IPS-20b (cell line): ENCODE results near the gene MESP2.

ENCODE experiments used
- H3K27ac ChIP-seq: one replicate; pipeline ENCODE4 v1.5.1; 2013; ENCODE audit warnings: low read length
- H3K27me3 ChIP-seq: 2 replicates; pipeline ENCODE4 v1.6.1; 2013; ENCODE audit warnings: mild to moderate bottlenecking, low read length, inconsistent platforms; ENCODE audit not compliant: insufficient read depth
- H3K36me3 ChIP-seq: 2 replicates; pipeline ENCODE4 v1.6.1; 2013; ENCODE audit warnings: low read depth, mild to moderate bottlenecking, inconsistent platforms, low read length, moderate library complexity; ENCODE audit not compliant: insufficient read depth
- H3K4me1 ChIP-seq: 2 replicates; pipeline ENCODE4 v1.6.1; 2013; ENCODE audit warnings: mild to moderate bottlenecking, control low read depth, inconsistent platforms, low read length, moderate library complexity; ENCODE audit not compliant: insufficient read depth
- H3K4me3 ChIP-seq: 2 replicates; pipeline ENCODE4 v1.5.1; 2013; ENCODE audit warnings: mild to moderate bottlenecking, low read length, inconsistent platforms
- H3K9ac ChIP-seq: 2 replicates; pipeline ENCODE4 v1.6.1; 2013; ENCODE audit warnings: low read depth, mild to moderate bottlenecking, inconsistent platforms, low read length, moderate library complexity
- H3K9me3 ChIP-seq: 2 replicates; pipeline ENCODE4 v1.6.1; 2013; ENCODE audit warnings: mild to moderate bottlenecking, low read depth, low read length, inconsistent platforms; ENCODE audit not compliant: insufficient read depth

Gene MESP2

DNA sequence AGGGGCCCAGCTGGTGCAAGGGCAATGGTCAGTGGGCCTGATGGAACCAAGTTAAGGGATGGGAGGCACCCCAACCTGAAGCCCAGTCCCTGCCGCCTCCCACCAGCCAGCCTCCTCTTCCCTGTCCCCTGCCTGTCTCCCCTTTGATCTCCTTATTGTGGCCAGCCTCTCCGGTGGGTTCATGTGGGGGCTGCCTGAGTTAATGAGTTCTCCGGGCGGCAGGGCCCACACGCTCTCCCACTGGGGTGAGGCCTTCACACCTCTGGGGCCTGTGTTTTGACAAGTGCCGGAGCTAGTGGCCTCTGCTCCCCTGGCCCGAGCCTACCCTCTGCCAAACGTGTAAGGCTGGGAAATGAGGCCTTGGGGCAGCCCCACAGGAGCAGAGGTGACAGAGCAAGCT, 17.8 kb upstream of the MESP2 start:
- Histone ChIP-seq H3K9ac (no peak overlapping the region), H3K27me3 (peaks cover 28% of the 10 kb centered on the region), H3K4me1 (no peaks in the 10 kb centered on the region), H3K36me3 (no peaks in the 10 kb centered on the region), H3K9me3 (no peaks in the 10 kb centered on the region), H3K4me3 (no peak overlapping the region), H3K27ac (no peak overlapping the region)

- no peak overlapping the region for H3K9ac ChIP-seq
Measured at GRCh38 chr15:89758981-89759380, 17.2 kb upstream of the MESP2 start.

DNA sequence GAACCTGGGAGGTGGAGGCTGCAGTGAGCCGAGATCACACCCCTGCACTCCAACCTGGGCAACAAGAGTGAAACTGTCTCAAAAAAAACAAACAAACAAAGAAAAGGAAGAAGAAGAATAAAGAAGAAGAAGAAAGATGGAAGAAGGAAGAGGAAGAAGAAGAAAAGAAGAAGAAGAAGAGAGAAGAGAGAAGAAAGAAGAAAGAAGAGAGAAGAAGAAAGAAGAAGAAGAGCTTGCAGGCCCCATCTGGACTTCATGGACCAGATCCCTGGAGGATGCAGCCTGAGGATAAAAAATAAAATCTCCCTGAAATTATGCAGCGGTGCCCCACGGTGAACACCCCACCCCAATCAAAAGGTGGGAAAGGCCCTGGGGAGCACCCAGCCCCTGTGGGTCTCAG, 16.3 kb upstream of the MESP2 start:
- Histone ChIP-seq H3K27ac (no peak overlapping the region), H3K4me1 (no peaks in the 10 kb centered on the region), H3K9ac (no peak overlapping the region), H3K4me3 (no peak overlapping the region), H3K9me3 (no peaks in the 10 kb centered on the region), H3K27me3 (peaks cover 14% of the 10 kb centered on the region), H3K36me3 (no peaks in the 10 kb centered on the region)

More at GRCh38 chr15:89758981-89759380, 17.2 kb upstream of the MESP2 start:
- Histone ChIP-seq H3K4me3 (no peak overlapping the region), H3K9me3 (no peaks in the 10 kb centered on the region), H3K36me3 (no peaks in the 10 kb centered on the region), H3K27ac (no peak overlapping the region), H3K4me1 (no peaks in the 10 kb centered on the region), H3K27me3 (peaks cover 21% of the 10 kb centered on the region)

DNA sequence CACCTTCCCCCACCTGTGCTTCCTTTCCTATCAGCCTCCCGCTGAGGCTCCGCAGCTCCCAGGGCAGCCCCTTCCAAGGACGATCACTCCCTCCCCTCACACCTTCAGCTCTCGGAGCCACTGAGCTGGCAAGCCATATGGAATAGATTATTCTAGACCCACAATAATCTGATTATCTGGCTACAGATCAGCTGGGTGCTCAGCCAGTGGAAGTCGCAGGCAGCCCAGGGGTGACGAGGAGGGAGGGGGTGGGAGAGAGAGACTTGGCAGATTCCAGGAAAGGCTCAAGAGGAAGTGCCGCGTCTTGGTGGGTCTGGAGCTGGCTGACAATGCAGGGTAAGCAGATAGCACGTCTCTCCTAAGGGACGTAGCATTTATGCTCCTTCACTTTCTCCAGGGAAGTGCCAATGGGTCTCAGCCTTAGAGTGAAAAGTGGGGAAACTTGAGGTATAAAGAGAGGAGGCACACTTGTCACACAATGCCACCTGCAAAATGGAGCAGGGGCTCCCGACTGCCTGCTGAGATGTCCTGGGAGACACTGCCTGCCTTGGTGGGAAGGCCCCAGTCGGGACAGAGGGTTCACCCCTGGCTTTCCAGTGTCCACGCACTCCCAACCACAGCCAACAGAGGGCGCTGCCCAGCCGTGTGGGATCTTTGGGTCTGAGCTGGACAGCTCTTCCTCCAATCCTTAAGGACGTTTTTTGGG, 15.7 kb upstream of the MESP2 start:
- H3K27ac ChIP-seq: no peak overlapping the region
- no peaks in the 10 kb centered on the region for H3K36me3 ChIP-seq
- peaks cover 9% of the 10 kb centered on the region for H3K27me3 ChIP-seq
- H3K9me3 ChIP-seq: no peaks in the 10 kb centered on the region
- H3K4me3 ChIP-seq: no peak overlapping the region
- H3K9ac ChIP-seq: no peak overlapping the region
- no peaks in the 10 kb centered on the region for H3K4me1 ChIP-seq

- Histone ChIP-seq H3K4me1 (no peaks in the 10 kb centered on the region), H3K9ac (no peak overlapping the region), H3K4me3 (no peak overlapping the region), H3K27ac (no peak overlapping the region), H3K9me3 (no peaks in the 10 kb centered on the region), H3K27me3 (peaks cover 1% of the 10 kb centered on the region; the same call in 1 of the 2 replicates), H3K36me3 (no peaks in the 10 kb centered on the region)
Measured at GRCh38 chr15:89761009-89761831, 14.9 kb upstream of the MESP2 start.

GRCh38 chr15:89761929-89762328, 14.2 kb upstream of the MESP2 start:
- H3K27ac ChIP-seq: no peak overlapping the region
- H3K4me3 ChIP-seq: no peak overlapping the region
- H3K36me3 ChIP-seq: no peaks in the 10 kb centered on the region
- no peaks in the 10 kb centered on the region for H3K9me3 ChIP-seq
- H3K27me3 ChIP-seq: no peaks in the 10 kb centered on the region; the same call in 1 of the 2 replicates
- H3K4me1 ChIP-seq: no peaks in the 10 kb centered on the region
- no peak overlapping the region for H3K9ac ChIP-seq

GRCh38 chr15:89765694-89766093, 10.4 kb upstream of the MESP2 start:
- no peaks in the 10 kb centered on the region for H3K36me3 ChIP-seq
- no peaks in the 10 kb centered on the region; the same call in 1 of the 2 replicates for H3K27me3 ChIP-seq
- no peak overlapping the region for H3K4me3 ChIP-seq
- H3K9me3 ChIP-seq: no peaks in the 10 kb centered on the region
- no peak overlapping the region for H3K9ac ChIP-seq
- H3K27ac ChIP-seq: no peak overlapping the region
- H3K4me1 ChIP-seq: no peaks in the 10 kb centered on the region

DNA sequence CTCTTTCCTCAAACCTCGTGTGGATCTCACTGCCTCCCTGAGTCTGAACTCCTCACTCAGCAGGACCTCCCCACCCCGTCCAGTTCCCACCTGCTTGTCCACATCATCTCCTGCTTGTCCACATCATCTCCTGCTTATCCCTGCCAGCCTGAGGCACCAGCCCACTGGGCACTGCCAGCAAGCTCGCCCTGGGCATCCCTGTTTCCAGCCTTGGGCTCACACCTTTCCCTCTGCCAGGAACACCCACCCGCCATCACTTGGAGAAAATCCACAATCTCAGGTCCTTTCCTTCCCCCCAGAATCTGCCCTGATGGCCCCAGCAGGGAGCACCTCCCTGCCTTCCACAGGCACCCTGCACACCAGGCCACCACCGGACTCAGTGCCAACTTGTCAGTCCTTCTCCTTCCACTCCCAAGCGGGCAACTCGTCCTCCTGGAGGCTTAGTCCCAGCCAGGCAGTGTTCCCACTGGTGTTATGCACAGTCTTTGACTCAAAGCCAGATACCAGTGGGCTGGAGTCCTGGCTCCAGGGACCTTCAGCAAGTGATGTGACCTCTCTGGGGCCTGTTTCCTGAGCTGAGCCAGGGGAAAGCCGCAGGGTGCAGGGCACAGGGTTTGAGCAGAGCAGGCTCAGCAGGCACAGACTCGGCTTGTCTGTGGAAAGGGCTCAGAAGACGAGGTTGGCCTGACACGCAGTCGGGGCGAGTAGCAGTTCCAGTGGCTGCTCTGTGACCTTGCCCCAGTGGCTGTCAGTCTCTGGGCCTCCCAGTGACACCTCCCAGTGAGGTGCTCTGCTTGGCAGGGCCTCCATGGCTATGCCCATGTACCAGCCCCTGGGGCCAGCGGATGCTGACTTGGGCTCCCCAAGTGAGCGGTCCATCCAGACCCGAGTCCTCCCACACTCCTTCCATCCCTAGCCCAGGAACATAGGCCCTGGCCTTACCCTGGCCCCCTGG, 9.5 kb upstream of the MESP2 start:
- Histone ChIP-seq H3K36me3 (no peaks in the 10 kb centered on the region), H3K27ac (no peak overlapping the region), H3K9ac (no peak overlapping the region), H3K9me3 (no peaks in the 10 kb centered on the region), H3K27me3 (no peaks in the 10 kb centered on the region; the same call in 1 of the 2 replicates), H3K4me1 (no peaks in the 10 kb centered on the region), H3K4me3 (no peak overlapping the region)

GRCh38 chr15:89767411-89767915, 8.7 kb upstream of the MESP2 start:
- H3K36me3 ChIP-seq: no peaks in the 10 kb centered on the region
- no peak overlapping the region for H3K9ac ChIP-seq
- H3K27ac ChIP-seq: no peak overlapping the region
- H3K27me3 ChIP-seq: no peaks in the 10 kb centered on the region; the same call in 1 of the 2 replicates
- H3K4me3 ChIP-seq: no peak overlapping the region
- H3K9me3 ChIP-seq: no peaks in the 10 kb centered on the region
- H3K4me1 ChIP-seq: no peaks in the 10 kb centered on the region

DNA sequence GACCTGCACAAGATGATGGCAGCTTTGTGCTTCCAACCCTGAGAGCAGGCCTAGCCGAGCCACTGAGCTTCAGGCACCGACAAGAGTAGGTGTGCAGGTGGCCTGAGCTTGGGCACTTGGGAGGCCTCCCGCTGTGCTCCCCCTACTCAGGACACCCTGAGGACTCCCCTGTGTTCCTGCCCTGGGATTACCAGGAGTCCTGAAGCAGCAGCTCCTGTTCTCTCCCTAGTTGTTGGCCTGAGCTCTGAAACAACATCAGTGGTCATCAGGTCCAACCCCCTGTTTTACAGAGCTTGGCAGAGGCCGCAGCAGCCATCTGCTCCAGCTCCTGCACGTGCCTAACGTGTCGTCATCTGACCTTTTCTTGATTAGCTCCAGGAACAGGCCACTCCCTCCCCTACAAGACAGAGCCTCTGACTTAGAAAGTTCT, 8.0 kb upstream of the MESP2 start:
- Histone ChIP-seq H3K9ac (no peak overlapping the region), H3K4me1 (no peaks in the 10 kb centered on the region), H3K9me3 (no peaks in the 10 kb centered on the region), H3K36me3 (no peaks in the 10 kb centered on the region), H3K27ac (no peak overlapping the region), H3K27me3 (no peaks in the 10 kb centered on the region; the same call in 1 of the 2 replicates), H3K4me3 (no peak overlapping the region)

DNA sequence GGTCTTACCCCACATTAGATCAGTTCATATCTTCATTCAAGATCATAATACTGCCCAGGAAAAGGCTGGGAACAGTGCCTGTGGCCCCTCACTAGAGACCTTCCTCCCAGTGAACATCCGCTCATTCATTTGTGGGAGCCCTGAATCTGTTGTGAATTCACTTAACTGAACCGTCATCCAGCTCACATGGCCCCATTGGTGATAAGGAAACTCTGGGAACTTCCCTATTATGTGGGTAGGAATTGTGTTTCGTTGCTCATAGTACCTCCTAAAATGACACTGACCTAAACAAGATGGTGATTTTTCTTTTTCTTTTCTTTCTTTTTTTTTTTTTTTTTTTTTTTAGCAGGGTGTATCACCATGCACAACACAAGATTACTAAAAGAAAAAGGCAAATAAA, 6.8 kb upstream of the MESP2 start:
- no peaks in the 10 kb centered on the region for H3K4me1 ChIP-seq
- H3K27ac ChIP-seq: no peak overlapping the region
- H3K27me3 ChIP-seq: peaks cover 4% of the 10 kb centered on the region; the same call in 1 of the 2 replicates
- H3K36me3 ChIP-seq: no peaks in the 10 kb centered on the region
- no peak overlapping the region for H3K9ac ChIP-seq
- H3K4me3 ChIP-seq: no peak overlapping the region
- no peaks in the 10 kb centered on the region for H3K9me3 ChIP-seq
